GM18505 (cell line): ENCODE results near the gene ALKAL2.

Source experiments
- ATAC-seq: cut with Tn5 transposase; IDR thresholded peaks from one replicate; pipeline ENCODE4 v1.9.1; 2021; ENCODE audit not compliant: unreplicated experiment
- POLR2A ChIP-seq: IDR thresholded peaks from 4 replicates; pipeline ENCODE4 v1.6.1; 2011; ENCODE audit warnings: borderline replicate concordance; ENCODE audit not compliant: insufficient read depth, insufficient read length; ENCODE audit errors: extremely low read depth

ALKAL2 gene

DNA sequence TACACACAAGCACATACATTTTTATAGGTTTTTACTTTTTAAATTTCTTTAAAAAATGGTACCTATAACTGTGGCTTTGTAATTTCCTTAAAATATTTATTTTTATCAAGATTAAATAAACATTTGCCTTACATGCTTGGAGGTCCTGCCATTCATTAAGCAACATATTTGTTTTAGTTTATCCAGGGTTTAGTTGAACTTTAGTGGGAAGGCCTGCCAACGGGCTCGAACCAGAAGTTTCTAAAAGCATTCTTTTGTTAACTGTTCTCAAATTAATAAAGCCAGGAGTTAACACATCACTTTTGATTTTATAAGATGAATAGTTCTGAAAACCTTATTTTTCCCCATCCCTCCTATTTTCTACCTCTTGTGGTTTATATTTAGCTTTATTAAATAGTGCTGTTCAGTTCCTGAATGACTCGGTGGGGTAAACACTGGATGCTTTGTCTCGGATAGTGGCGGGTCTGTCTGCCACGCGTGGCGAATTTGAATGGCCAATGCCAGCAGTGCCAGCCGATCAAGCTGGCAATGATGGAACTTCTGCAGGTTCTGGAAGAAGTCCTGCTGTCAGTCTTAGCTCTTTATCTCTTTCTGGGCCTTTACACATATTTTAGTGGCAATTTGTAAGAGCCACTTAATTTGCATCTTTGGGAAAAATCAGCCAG, 56.2 kb downstream of the ALKAL2 start:
- no peak for TF ChIP-seq POLR2A
- ATAC-seq, result no peak
